ENCODE measurements around the gene FAM167B. TPM values are rescaled to one million over a fixed set of nuclear protein-coding genes. Genes with fewer than 3 reads are reported as not detected.

FAM167B gene
- 13.7 TPM for total RNA-seq

DNA sequence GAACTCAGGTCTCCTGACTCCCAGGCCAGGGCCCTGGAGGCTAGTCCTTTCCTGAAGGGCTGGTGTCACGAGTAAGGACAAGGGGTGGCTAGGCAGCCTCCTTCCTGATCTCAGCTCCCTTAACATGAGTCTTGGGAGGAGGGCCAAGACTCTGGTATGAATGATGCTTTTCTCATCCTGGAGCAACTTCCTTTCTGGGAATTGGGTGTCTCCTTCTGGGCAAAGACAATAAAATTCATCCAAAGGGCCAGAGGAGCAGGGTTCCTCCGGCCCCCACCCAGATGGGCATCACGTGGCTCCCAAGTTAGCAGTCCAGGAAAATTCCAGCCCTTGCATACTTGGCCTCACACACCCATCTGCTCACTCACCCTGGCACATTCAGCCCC lies at the start of gene FAM167B:
TSS of gene FAM167B (plus strand) at position 335 of the 386 bp plus-strand sequence. CDS start 200 bp downstream, outside the sequence.

GRCh38 chr1:32200226-32201010 lies 46.6 kb upstream of the FAM167B start, which contains the start of gene CCDC28B:
TSS of gene CCDC28B (plus strand) at chr1:32200595. CDS start at chr1:32201936, 1,341 bp downstream.

DNA sequence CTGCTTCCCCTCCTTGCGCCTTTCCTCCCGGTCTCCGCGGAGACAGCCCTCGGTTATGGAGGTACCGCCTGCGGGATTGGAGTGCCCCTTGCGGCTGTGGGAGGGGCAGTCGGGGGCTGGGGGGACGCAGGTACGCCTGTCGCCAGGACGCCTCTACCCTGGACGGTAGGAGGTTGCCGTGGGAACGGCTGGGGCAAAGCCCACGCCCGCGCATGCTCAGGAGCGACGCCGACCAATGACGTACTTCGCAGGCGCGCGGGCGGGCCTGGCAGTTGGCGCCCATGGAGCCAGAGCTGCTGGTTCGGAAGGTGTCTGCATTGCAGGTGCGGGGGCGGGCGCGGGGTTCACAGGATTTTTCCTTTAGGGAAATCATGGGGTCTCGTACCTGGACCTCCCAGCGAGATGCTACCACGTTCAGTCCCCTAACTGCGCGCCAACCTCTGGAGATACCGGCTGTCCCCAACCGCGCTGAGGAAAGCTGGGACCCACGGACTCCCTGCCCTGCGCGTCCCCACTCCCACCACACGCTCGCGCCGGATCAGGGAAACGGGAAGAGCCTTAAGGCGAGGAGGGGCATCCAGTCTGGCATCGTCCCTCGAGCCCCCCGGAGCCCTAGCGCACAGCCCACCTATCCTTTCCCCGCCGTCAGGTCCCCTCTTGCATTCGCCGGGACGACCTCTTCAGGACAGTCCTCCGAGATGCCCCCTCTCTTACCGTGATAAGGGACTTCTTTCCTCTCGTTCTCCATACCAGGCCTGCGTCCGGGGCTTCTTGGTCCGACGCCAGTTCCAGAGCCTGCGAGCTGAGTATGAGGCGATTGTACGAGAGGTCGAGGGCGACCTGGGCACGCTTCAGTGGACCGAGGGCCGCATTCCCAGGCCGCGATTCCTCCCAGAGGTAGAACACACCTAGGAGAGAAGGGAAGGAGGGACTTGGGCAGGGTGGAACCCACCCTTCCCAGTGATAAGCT lies 41.3 kb upstream of the FAM167B start, which contains the start of gene IQCC:
TSS of gene IQCC (plus strand) at position 271 of the 970 bp plus-strand sequence. CDS start at position 282, 11 bp downstream.

DNA sequence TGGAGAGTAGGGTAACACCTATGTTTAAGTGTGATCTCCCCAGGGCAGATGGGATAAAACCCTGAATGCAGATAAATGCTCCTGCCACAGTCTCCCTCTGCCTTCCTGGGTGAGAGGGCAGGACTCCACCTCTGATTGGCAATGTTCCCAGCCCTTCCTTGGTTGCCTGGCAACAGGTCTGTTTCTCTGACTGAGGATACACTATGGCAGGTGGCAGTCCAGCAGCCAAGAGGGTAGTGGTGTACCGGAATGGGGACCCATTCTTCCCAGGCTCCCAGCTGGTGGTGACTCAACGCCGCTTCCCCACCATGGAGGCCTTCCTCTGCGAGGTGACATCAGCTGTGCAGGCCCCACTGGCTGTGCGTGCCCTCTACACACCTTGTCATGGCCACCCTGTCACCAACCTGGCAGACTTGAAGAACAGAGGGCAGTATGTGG lies 38.1 kb upstream of the FAM167B start, which contains the start of gene DCDC2B:
TSS of gene DCDC2B (plus strand) at position 199 of the 438 bp plus-strand sequence. CDS start at position 204, 5 bp downstream.

DNA sequence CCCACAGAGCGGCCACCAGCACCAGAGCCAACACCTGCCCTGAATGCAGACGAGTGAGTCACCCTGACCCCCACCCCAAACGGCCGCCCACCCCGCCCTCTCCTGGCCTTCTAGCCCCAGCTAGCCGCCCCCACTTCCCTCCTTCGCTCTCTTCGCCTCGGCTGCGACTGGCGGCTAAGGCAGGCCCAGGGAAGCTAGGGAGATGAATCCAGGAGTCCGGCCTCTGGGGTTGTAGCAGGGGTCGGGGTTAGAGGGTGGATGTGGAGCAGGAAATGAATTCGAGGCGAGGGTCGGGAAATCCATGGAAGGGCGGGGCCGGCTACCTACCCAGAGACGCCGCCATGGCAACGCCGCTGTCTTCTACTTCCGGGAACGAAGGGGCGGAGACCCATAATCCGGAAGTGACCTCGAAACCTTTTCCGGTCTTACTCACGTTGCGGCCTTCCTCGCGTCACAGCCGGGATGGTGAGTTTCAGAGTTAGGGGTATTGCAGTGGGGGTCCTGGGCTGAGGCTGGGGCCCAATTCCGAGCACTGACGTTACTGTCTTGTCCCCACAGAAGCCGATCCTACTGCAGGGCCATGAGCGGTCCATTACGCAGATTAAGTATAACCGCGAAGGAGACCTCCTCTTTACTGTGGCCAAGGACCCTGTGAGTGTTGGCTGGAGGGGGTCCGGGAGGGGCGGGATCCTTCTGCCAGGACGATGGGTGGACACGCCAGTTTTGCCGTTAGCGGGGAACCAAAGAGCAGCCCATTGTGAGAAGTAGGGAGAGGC lies 24.9 kb upstream of the FAM167B start, which contains the start of the genes EIF3I and TMEM234:
TSS of gene EIF3I (plus strand) at position 428 of the 776 bp plus-strand sequence. CDS start at position 463, 35 bp downstream.
TSS of gene TMEM234 (minus strand) at position 374 of the 776 bp plus-strand sequence. CDS start at position 343, 31 bp downstream.

DNA sequence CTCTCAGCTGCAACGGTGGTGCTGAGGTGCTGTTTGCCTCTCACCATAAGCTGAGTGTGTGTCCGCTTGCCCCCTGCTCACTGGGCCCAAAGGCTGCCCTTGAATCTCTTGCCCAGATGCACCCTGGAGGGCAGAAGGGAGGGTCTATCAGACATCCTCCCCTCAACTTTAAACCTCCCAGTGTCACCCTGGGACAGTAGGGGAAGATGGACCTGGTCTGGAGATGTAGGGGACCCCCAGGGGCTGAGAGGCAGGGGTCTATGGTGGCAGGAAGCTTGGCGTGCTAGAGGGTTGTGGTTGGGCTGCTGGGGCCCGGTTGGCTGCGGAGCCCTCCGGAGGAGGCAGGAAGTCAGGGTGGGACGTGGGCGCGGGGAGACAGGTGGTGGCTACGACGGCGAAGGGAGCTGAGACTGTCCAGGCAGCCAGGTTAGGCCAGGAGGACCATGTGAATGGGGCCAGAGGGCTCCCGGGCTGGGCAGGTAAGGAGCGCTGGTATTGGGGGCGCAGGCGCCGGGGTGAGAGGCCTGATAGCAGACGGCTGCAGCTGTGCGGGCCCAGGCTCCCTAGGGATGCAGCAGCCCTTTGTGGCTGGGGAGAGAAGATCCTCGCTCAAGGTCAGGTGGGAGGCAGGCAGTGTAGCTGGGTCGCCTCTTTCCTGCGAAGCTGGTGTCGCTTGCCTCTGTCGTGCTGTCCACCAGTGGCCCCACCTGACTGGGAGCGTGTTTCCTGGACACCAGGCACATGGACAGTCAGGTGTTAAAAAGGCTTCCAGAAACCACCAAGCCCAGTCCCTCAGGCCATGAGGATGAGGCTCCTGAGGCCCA lies 4.1 kb downstream of the FAM167B start, which contains the start of gene LCK:
TSS of gene LCK (plus strand) at position 373 of the 824 bp plus-strand sequence. CDS start 23,065 bp downstream, outside the sequence.

GRCh38 chr1:32291708-32292538 lies 44.9 kb downstream of the FAM167B start, which contains the start of gene HDAC1:
TSS of gene HDAC1 (plus strand) at chr1:32292083. CDS start at chr1:32292170, 87 bp downstream.

Small RNAs within 50 kb of the gene (small RNA-seq; reads per million reads assigned to genes)
- gene RF00017 (ENCODE audit: low replicate concordance) (not detected), gene RF00019 (ENCODE audit: low replicate concordance) (not detected)

Other genes with a start within 250 kb of the FAM167B start
- 133 TPM for gene KHDRBS1, start 233.4 kb upstream of the FAM167B start, total RNA-seq
- gene TMEM39B, start 174.3 kb upstream of the FAM167B start, total RNA-seq: 10.4 TPM
- 32.7 TPM for gene KPNA6, start 139.2 kb upstream of the FAM167B start, total RNA-seq
- 41.6 TPM for gene TXLNA, start 67.5 kb upstream of the FAM167B start, total RNA-seq
- gene CCDC28B, start 46.6 kb upstream of the FAM167B start, total RNA-seq: 29.6 TPM
- gene IQCC, start 41.6 kb upstream of the FAM167B start, total RNA-seq: 5.1 TPM
- not detected for gene DCDC2B, start 38.1 kb upstream of the FAM167B start, total RNA-seq
- 22.2 TPM for gene TMEM234, start 24.9 kb upstream of the FAM167B start, total RNA-seq
- 116 TPM for gene EIF3I, start 24.8 kb upstream of the FAM167B start, total RNA-seq
- gene LCK, start 4.0 kb downstream of the FAM167B start, total RNA-seq: 8.5 TPM
- 90.4 TPM for gene HDAC1, start 44.9 kb downstream of the FAM167B start, total RNA-seq
- 120 TPM for gene MARCKSL1, start 89.0 kb downstream of the FAM167B start, total RNA-seq
- gene FAM229A, start 115.3 kb downstream of the FAM167B start, total RNA-seq: 4.5 TPM
- 1.1 TPM for gene TSSK3, start 115.3 kb downstream of the FAM167B start, total RNA-seq
- 63.6 TPM for gene BSDC1, start 147.2 kb downstream of the FAM167B start, total RNA-seq
- gene ZBTB8B, start 217.8 kb downstream of the FAM167B start, total RNA-seq: 0.64 TPM

Measured in metanephros (tissue), 2 donors.